GM18861 (cell line): Measurements from ENCODE around the gene NDUFA6.
"Not testable (repeated sequence)": the region's sequence is repeated elsewhere in the genome, so short reads cannot be mapped to it uniquely, and the experiment has no call there.

Source experiments
- ATAC-seq: cut with Tn5 transposase; IDR thresholded peaks from one replicate; pipeline ENCODE4 v1.9.1; 2021; ENCODE audit not compliant: unreplicated experiment

Gene NDUFA6

DNA sequence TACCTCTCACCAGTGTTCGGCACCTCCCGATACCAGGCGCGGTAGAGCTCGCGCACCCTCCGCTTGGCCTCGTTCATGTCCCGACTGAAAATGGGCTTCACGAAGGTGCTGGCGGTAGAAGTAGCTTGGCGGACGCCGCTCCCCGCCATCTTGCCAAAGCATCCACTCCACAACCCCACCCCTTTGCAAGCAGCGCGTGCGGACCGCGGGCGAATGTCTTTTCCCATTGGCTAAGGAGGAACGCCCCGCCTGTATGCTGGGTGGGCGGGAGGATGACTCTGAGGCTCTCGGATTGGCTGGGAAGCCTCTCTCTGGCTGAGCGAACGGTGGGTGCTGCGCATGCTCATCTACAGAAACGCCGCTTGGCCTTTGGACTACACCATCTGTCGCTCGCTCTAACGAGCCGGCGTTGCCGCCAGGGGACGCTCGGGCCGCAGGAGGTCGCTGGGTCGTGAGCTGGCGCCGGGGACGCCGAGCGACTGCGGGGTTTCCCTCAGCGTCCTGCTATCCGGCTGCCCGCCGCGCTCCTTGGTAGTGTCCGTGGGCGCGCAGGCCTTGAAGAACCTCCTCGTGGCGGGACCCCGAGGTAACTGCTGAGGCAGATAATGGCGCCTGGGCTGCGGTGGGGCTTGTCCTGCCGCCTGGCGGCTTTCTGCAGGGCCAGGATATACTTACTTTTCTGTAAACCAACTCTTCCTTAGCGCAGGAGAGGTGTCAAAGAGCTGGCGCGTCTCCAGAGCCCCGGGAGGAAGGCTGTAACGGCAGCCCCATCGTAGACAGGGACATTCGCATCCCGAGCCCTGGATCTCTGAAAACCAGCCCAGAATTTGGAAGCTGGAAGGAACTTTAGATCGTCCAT is at the start of gene NDUFA6:
Gene NDUFA6, minus strand, starts transcription at position 177 of the 859 bp plus-strand sequence. Its CDS starts 28 bp downstream, at position 149.
- peak; percentile 91 for ATAC-seq

DNA sequence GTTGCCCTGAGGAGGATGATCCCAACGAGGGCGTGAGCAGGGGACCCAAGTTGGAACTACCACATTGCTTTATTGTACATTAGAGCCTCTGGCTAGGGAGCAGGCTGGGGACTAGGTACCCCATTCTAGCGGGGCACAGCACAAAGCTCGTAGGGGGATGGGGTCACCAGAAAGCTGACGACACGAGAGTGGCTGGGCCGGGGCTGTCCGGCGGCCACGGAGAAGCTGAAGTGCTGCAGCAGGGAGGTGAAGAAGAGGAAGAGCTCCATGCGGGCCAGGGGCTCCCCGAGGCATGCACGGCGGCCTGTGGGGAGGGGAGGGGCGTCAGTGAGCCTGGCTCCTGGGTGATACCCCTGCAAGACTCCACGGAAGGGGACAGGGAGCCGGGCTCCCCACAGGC is 49.6 kb upstream of the NDUFA6 start:
- ATAC-seq, result not testable (repeated sequence)

DNA sequence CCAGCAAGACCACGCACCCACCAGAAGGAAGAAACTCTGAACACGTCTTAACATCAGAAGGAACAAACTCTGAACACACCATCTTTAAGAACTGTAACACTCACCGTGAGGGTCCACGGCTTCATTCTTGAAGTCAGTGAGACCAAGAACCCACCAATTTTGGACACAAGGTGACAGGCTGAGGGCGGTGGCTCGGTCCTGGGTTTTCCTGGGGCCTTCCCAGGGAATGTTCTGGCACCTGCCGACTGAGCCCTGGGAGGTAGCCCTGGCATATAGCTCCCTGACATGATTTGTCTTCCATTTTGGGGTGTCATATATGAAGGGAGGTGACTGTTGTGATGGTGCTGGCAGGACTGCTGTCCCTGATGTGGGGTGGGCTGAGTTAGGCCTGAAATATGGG is 48.9 kb upstream of the NDUFA6 start:
- ATAC-seq, result not testable (repeated sequence)

DNA sequence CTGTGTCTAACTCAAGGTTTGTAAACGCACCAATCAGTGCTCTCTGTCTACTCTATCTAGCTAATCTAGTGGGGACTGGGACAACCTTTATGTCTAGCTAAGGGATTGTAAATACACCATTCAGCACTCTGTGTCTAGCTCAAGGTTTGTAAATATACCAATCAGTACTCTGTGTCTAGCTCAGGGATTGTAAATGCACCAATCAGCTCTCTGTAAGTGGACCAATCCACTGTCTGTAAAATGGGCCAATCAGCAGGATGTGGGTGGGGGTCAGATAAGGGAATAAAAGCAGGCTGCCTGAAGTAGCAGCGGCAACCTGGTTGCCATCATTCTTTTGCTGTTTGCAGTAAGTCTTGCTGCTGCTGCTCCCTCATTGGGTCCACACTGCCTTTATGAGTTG is 48.4 kb upstream of the NDUFA6 start:
- no peak for ATAC-seq

DNA sequence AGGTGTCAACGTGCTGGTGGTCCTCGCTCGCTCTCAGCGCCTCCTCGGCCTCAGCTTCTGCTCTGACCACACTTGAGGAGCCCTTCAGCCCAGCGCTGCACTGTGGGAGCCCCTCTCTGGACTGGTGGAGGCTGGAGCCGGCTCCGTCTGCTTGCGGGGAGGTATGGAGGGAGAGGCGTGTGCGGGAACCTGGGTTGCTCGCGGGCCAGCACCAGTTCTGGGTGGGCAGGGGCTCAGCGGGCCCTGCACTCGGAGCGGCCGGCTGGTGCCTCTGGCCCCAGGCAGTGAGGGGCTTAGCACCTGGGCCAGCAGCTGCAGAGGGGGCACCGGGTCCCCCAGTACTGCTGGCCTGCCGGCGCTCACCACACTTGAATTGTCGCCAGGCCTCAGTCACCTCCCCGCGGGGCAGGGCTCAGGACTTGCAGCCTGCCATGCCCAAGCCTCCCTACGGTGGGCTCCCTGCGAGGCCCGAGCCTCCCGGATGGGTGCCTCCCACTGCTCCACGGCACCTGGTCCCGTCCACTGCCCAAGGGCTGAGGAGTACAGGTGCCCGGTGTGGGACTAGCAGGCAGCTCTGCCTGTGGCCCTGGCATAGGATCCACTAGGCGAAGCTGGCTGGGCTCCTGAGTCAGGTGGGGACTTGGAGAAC is 47.7 kb upstream of the NDUFA6 start:
- no peak for ATAC-seq

DNA sequence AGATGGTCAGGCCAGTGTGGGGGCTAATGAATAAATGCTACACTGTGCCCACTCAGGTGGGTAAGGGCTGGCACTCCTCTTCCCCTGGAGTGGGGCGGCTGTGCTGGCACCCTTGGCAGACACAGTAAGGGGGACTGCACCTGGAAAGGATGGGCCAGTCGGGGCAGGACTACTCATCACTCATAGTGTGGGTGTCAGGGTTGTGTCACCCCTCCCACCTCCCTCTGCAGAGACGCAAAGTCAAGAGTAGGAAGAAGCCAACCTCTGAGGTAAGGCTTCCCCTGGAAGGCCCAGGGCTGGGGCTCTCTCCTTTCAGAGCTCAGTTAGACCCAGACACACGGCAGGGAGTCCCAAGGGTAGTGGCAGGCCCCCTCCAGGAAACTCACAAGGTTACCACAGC is 45.1 kb upstream of the NDUFA6 start:
- not testable (repeated sequence) for ATAC-seq

DNA sequence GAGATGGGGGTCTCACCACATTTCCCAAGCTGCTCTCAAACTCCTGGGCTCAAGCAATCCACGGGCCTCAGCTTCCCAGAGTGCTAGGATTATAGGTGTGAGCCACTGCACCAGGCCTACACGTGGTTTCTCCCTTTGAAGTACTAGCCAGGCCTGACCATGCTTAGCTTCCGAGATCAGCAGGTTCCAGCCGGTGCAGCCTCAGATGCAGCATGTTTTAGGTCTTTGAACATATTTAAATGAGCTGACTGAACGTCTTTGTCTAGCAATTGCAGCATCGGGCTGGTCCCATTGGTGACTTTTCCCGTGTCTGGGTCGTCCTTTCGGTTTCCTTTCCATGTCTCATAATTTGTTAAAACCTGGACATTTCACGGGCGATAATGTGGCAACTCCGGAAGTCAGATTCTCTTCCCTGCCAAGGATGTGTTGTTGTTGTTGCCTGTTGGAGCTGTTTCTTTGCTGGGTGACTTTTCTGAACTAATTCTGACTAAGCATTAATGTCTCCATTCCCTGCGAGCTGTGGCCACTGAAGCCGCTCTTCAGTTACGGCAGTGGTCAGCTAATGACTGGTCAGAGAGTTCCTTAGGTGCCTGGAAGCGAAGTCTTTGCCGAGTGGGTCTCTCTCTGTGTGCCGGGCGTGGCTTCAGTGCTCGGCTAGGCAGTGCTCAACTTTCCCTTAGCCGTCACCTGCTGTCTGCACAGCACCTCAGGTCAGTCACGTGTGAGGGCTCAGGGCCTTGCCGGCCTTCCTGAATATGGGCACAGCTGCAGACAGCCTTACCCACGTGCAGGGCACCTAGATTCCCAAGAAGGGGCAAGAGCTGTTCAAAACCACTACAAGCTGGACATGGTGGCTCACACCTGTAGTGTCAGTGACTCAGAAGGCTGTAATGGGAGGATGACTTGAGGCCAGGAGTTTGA is 43.8 kb upstream of the NDUFA6 start:
- no peak for ATAC-seq

DNA sequence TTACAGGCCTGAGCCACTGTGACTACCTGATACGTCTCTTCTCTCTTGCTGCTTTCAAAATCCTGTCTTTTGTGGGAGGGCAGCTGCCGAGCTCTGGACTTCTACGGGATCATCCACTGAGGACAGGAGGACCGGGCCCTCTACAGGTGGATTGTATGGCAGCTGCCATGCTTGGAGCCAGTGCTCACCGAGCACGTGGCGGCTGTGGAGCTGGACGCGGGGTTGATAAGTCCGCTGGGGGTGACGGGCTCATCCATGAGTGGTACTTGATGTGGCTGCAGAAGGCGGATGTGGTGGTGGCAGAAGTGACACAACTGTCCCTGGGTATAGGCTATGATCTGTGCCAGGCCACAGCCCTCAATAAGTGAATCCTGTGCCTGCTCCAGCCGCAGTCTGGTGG is 41.9 kb upstream of the NDUFA6 start:
- ATAC-seq, result no peak

DNA sequence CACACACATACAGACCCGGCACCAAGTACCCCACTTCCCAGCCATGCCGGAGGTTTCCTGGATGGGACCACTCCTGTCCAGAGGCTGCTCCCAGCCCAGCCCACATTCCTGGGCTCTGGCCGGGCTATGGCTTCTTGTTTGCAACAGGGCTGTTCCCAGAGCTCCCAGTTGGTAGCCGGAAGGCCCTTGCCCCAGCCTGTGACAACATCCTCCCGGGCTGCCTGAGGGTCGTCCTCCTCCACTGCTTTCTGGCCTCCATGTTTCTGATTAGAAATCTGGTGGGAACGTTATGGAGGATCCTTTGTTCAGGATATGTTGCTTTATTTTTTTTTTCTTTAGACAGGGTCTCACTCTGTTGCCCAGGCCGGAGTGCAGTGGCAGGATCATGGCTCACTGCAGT is 41.0 kb upstream of the NDUFA6 start:
- ATAC-seq, result no peak

DNA sequence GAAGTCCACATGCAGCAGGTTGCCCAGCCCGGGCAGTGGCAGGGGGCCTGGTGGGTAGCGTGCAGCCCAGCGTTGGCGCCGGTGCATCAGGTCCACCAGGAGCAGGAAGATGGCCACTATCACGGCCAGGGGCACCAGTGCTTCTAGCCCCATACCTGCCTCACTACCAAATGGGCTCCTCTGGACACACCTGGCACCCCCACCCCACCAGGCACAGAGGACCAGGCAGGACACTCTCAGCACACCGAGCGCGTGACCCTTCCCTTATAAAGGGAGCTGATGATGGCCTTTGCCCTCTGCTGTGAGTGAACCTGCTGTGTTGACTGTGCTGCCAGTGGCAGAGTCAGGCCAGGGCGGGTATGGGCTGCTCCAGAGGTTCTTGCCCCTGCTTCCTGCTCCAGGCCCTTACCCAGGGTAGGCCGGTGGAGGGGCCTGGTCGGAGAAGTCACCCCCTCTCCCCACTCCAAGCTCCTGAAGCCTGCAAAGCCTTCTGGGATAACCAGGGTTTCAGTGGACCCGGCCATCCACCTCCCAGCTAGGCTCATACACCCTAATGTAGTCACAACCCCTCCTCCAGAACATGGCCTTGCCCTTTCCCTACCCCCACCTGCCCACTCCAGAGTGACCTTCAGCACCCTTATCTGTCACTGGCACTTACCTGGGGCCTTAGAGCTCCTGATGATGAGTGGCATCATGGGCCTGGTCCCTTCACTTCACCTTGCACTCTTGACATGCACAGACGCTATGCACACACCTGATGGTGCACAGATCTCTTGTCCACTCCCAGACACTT is 40.3 kb upstream of the NDUFA6 start, which contains the start of gene CYP2D6:
Gene CYP2D6, minus strand, starts transcription at position 172 of the 793 bp plus-strand sequence. Its CDS starts 19 bp downstream, at position 153.
- not testable (repeated sequence) for ATAC-seq

DNA sequence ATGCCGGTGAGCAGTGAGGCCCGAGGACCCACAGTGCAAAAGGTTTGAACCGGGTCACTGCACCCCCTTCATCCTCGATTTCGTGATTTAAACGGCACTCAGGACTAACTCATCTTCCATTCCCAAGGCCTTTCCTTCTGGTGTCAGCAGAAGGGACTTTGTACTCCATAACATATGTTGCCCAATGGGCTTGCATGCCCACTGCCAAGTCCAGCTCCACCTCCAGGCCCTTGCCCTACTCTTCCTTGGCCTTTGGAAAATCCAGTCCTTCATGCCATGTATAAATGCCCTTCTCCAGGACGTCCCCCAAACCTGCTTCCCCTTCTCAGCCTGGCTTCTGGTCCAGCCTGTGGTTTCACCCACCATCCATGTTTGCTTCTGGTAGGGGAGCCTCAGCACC is 39.6 kb upstream of the NDUFA6 start:
- not testable (repeated sequence) for ATAC-seq

DNA sequence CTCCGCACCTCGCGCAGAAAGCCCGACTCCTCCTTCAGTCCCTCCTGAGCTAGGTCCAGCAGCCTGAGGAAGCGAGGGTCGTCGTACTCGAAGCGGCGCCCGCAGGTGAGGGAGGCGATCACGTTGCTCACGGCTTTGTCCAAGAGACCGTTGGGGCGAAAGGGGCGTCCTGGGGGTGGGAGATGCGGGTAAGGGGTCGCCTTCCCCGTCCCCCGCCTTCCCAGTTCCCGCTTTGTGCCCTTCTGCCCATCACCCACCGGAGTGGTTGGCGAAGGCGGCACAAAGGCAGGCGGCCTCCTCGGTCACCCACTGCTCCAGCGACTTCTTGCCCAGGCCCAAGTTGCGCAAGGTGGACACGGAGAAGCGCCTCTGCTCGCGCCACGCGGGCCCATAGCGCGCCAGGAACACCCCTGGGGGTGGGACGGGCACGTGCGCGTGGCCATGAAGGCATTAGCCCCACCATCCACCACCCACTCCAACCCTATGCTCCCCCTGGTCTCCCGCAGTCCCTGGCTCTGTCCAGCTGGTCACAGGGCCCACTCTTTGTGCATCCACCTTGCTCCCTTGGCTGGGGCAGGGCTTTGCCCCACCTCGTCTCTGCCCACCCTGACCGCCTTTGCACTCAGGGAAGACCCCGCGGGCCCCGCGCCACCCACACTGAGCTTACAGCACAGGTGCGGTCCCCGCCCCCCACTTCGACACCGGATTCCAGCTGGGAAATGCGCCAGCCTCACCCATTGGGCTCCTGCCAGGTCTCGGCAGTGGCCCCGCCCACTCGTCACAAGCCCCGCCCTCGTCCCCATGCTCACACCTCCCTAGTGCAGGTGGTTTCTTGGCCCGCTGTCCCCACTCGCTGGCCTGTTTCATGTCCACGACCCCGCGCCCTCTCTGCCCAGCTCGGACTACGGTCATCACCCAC is 38.5 kb upstream of the NDUFA6 start:
- not testable (repeated sequence) for ATAC-seq

DNA sequence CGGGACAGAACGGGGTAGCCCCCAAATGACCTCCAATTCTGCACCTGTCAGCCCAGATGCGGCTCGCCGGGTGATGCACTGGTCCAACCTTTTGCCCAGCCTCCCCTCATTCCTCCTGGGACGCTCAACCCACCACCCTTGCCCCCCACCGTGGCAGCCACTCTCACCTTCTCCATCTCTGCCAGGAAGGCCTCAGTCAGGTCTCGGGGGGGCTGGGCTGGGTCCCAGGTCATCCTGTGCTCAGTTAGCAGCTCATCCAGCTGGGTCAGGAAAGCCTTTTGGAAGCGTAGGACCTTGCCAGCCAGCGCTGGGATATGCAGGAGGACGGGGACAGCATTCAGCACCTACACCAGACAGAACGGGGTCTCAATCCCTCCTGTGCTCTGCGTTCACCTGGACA is 37.4 kb upstream of the NDUFA6 start:
- ATAC-seq, result not testable (repeated sequence)

DNA sequence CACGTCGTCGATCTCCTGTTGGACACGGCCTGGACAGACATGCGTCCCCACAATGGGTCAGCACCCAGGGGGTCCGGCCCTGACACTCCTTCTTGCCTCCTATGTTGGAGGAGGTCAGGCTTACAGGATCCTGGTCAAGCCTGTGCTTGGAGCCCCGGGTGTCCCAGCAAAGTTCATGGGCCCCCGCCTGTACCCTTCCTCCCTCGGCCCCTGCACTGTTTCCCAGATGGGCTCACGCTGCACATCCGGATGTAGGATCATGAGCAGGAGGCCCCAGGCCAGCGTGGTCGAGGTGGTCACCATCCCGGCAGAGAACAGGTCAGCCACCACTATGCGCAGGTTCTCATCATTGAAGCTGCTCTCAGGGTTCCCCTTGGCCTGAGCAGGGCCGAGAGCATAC is 37.0 kb upstream of the NDUFA6 start:
- no peak for ATAC-seq

DNA sequence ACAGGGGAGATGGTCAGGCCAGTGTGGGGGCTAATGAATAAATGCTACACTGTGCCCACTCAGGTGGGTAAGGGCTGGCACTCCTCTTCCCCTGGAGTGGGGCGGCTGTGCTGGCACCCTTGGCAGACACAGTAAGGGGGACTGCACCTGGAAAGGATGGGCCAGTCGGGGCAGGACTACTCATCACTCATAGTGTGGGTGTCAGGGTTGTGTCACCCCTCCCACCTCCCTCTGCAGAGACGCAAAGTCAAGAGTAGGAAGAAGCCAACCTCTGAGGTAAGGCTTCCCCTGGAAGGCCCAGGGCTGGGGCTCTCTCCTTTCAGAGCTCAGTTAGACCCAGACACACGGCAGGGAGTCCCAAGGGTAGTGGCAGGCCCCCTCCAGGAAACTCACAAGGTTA is 33.0 kb upstream of the NDUFA6 start:
- not testable (repeated sequence) for ATAC-seq

DNA sequence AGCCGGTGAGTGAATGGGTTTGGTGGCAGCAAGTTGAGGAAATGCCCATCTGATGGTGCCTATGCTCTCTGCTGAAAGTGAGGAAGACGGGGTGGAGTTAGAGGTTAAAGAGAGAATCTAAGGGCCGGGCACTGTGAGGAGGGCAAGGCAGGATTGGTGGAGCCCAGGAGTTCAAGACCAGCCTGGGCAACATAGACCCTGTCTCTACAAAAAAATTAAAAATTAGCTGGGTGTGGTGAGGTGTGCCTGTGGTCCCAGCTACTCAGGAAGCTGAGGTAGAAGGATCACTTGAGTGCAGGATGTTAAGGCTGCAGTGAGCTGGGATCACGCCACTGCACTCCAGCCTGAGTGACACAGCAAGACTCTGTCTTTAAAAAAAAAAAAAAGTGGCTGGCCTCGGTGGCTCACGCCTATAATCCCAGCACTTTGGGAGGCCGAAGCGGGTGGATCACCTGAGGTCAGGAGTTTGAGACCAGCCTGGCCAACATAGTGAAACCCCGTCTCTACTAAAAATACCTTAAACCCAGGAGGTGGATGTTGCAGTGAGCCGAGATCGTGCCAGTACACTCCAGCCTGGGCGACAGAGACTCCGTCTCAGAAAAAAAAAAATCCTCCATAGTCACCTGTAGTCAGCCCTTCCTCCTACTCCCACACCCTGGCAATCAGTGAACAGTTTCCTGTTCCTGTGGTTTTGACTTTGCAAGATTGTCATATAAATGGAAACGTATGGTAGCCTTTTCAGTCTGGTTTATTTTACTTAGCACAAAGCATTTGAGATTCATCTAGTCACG is 29.9 kb upstream of the NDUFA6 start:
- peak; percentile 46 for ATAC-seq

DNA sequence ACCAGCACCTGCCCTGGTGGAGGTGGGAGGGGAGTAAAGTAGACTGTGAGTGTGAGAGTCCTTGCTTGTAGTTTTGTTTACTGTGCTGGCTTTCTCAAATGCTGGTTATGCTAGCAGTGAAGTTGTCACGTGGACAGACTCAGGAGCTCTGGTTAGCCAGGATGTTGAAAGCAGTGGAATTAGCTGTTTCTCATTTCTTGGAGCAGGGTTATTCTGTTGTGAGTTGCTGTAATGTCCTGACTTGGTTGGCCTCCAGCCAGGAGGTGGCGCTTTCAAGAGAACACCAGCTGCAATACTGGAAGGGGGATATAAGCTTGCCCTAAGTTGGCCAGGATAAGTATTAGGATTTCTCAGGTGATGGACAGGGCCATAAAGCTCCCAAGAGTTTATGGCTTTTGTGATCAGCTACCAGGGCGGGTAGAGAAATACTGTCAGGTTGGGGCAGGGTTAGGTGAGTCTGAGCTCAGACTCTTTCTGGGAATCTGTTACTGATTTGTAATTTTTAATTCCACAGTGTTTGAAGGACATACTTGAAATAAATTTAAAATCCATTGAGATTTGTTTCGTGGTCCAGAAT is 26.4 kb upstream of the NDUFA6 start:
- ATAC-seq, result no peak

DNA sequence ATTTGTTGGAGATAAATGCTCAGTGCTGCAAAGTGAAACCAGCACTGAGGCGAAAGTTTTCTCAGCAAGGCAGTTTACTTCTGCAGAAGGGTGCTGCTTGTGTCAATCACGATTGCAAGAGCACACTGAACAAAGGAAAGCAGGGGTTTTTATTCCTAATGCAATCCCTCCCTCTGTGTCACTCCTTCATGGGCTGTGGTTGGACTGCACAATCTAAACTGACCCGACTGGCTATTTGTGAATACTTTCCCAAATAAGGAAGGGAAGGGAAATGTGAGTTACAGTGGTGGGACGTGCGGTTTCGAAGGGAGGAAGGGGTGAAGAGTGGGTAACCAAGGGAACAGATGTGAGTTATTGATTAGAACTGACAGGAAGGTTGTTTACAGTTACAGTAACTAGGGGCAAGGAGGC is 24.9 kb upstream of the NDUFA6 start:
- ATAC-seq, result not testable (repeated sequence)
